Measurements from ENCODE around the gene RAET1E. TPM values are rescaled to one million over a fixed set of nuclear protein-coding genes. Genes with fewer than 3 reads are reported as not detected.

The RAET1E gene, protein sequence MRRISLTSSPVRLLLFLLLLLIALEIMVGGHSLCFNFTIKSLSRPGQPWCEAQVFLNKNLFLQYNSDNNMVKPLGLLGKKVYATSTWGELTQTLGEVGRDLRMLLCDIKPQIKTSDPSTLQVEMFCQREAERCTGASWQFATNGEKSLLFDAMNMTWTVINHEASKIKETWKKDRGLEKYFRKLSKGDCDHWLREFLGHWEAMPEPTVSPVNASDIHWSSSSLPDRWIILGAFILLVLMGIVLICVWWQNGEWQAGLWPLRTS
- total RNA-seq = not detected in 2 replicates

DNA sequence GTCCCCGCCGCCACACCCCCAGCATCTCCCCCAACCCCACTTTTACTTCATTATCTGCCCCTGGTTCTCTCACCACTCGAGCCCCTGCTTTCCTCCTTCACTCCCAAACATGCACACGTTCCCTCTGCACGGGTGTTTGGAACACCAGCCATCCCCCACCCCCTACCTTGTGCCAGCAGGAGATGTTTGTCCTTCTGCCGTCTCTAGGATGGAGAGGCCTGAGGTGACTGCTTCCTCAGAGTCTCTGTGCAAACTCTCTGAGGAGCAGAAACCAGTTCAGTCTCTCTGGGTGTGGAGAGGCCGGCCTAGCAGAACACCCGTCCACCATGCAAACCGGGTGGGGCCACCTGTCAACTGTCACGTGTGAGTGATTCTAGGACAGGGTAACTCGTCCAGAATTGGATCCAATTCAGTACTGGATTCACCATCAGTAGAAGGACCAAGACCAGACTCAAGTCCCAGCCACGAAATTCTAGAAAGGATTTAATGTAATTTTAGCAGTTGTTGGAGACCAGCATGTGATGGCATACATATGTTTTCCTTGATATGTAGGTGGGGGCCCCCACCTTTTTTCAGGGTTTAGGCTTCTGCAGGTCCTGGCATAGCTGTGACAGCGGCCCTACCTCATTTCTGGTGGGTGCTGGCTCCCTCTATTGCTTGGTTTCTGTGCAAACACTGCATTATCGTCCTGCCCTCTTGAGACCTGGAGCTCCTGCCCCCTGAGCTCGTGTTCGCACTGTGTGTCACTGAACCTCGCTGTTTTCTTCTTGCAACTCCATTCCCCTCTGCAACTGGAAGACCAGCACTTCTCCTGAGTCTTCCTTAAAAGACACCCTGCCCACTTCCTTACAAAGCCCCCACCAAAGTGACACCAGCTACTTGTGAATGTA, at the start of gene RAET1E:
Gene RAET1E, minus strand, starts transcription at position 259 of the 890 bp plus-strand sequence. CDS start 7,212 bp downstream, outside the sequence.

DNA sequence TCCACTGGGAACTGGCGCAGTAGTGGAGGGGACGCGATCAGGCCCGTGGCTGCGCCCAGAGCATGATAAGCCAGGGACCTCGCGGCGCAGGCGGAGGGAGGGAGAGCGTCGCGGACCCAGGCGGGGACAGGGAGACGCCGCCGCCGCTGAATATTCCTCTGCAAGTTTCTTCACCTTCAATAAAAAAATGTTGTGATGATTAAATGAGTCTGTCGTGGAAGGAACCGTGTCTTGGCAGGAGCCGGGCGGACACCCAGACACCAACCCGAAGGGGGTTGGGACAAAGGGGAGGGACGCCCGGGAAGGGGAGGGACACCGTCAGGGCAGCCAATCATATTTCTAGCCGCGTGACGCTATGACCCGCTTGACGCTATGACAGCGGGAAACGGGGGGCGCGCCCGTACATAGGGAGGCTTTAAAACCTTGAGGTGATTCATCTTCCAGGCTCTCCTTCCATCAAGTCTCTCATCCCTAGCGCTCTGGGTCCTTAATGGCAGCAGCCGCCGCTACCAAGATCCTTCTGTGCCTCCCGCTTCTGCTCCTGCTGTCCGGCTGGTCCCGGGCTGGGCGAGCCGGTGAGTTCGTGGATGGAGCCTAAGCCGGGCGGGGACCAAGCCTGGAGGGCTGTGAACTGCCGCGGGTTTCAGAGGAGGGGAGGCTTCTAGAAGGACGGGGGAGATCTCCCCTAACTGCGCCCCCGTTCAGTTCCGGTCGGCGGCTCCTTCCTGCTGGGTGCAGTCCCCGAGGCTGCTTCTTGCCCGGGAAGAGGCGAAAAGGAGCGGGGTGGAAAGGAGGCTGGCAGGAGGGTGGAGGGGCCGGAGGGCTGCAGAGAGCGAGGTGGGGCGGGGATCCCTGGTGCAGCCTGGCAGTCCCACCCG, 43.9 kb upstream of the RAET1E start, which contains the start of gene ULBP2:
Gene ULBP2, plus strand, starts transcription at position 432 of the 878 bp plus-strand sequence. Its CDS starts 59 bp downstream, at position 491.

DNA sequence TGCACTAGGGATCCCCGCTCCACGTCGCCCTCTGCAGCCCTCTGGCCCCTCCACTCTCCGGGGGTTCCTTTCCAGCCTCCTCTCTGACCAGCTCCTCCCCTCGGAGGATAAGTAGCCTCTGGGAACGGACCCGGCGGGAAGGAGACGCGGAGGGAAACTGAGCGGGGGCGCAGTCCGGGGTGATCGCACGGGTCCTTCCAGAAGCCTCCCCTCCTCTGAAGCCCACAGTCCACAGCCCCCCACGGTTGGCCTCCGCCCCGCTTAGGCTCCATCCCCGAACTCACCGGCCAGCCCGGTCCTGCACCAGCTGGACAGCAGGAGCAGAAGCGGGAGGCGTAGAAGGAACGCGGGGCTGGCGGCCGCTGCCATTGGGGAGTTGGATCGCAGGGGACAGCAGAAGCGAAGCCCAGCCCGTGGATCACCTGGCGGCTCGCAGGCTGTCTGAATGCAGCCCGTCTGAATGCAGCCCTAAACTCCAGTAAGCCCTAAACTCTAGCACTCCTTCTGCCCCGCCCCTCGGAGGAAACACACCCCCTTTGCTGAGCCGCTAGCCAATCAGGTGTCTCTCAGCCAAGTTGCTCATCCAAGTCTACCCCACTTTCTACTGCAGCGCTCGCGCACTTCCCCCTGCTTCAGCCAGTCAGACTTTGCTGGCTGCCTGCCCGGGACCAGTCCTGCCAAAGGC, 24.9 kb upstream of the RAET1E start, which contains the start of gene RAET1G:
Gene RAET1G, minus strand, starts transcription at position 480 of the 685 bp plus-strand sequence. Its CDS starts 111 bp downstream, at position 369.

DNA sequence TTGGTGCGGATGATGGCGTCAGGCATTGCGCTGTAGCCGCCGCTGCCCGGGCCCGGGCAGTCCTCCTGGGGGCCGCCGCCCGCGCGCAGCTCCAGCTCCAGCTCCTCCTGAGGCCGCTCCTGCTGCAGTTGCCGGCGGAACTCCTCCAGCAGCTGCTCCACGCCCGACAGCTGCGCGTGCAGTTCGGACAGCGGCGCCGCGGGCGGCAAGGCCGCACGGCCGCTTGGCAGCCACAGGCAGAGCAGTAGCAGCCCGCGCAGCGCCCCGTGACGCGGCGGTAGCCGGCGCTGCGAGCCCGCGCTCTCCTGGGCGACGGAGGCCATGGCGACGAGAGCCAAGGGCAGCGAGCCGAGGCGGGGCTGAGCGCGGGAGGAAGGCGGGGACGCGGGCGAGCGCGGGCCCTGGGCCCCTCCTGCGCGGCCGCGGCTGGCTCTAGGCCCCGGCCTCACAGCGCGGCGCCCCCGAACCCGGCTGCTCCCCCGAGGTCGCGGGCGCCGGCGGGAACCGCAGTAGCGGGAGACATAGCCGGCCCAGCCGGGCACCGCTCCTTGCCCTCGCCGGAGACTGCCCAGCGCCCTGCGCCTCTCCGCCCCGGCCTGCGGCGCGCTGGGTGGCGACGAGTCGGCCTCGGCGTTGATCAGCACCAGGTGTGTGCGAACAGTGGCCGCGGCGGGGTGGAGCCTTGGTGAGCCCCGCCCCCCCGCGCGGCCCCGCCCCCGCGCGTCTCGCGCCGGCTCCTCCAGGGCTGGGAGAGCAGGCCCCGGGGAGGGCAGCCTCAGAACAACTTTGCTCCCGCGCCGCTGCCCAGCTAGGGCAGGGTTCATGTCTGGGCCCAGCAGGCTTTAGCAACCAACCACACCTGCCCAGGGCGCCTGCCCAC, 34.0 kb downstream of the RAET1E start, which contains the start of gene LRP11:
Gene LRP11, minus strand, starts transcription at position 662 of the 880 bp plus-strand sequence. Its CDS starts 339 bp downstream, at position 323.

Other genes starting within 250 kb of the RAET1E start
- 15.1 and 16.5 TPM in 2 replicates for gene KATNA1, start 249.4 kb downstream of the RAET1E start, total RNA-seq
- 19.6 and 23.7 TPM in 2 replicates for gene LATS1, start 180.0 kb downstream of the RAET1E start, total RNA-seq
- 20.0 and 39.4 TPM in 2 replicates for gene NUP43, start 151.6 kb downstream of the RAET1E start, total RNA-seq
- gene PCMT1, start 148.4 kb downstream of the RAET1E start, total RNA-seq = 63.2 and 144 TPM in 2 replicates
- 84.8 and 110 TPM in 2 replicates for gene LRP11, start 33.8 kb downstream of the RAET1E start, total RNA-seq
- gene RAET1G, start 25.0 kb upstream of the RAET1E start, total RNA-seq = 0.43 and 0.79 TPM in 2 replicates
- 1.6 and 5.1 TPM in 2 replicates for gene ULBP2, start 43.9 kb upstream of the RAET1E start, total RNA-seq
- gene ULBP1, start 65.8 kb upstream of the RAET1E start, total RNA-seq = under 0.01 and 0.65 TPM in 2 replicates
- 0.22 TPM in 1 of 2 replicates, not detected in the other for gene RAET1L, start 127.4 kb upstream of the RAET1E start, total RNA-seq
- 3.5 and 9.7 TPM in 2 replicates for gene ULBP3, start 171.0 kb upstream of the RAET1E start, total RNA-seq
- 4.7 and 14.5 TPM in 2 replicates for gene PPP1R14C, start 244.9 kb upstream of the RAET1E start, total RNA-seq

Measured in placental epithelial cell (primary cell).